ENCODE data around the gene SP140L.

- TF ChIP-seq, protein P1, sequence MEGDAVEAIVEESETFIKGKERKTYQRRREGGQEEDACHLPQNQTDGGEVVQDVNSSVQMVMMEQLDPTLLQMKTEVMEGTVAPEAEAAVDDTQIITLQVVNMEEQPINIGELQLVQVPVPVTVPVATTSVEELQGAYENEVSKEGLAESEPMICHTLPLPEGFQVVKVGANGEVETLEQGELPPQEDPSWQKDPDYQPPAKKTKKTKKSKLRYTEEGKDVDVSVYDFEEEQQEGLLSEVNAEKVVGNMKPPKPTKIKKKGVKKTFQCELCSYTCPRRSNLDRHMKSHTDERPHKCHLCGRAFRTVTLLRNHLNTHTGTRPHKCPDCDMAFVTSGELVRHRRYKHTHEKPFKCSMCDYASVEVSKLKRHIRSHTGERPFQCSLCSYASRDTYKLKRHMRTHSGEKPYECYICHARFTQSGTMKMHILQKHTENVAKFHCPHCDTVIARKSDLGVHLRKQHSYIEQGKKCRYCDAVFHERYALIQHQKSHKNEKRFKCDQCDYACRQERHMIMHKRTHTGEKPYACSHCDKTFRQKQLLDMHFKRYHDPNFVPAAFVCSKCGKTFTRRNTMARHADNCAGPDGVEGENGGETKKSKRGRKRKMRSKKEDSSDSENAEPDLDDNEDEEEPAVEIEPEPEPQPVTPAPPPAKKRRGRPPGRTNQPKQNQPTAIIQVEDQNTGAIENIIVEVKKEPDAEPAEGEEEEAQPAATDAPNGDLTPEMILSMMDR (IDR thresholded peaks at IDR 0.05; ENCODE audit: low read depth, low read length) = no peak
- TF ChIP-seq EZH2phosphoT487 (IDR thresholded peaks at IDR 0.05; ENCODE audit: low read depth) = no peak
These were observed 104.2 kb downstream of the SP140L start for GRCh38 chr2:230430957-230431910.

Measured in OCI-LY3 (cell line).